Activated T-cell treated with anti-CD3 and anti-CD28 coated beads, Interleukin-2, amount 50 U/mL, for 4 hours (primary cell): ENCODE data around the gene PSMA1. TPM values are rescaled to one million over a fixed set of nuclear protein-coding genes. Genes with fewer than 3 reads are reported as not detected.
A peak's percentile ranks its signal among the peaks of the same experiment; 100 is the strongest.

Experiments used
- ATAC-seq, 2 donors: fragments of 200-7000 bp; cut with Tn5 transposase; one replicate each; pipeline ENCODE4 v1.10.0; 2021
- DNase-seq: peaks from one replicate; pipeline ENCODE4 v3.0.0-alpha.2; 2020
- H3K27me3 Mint-ChIP-seq: one replicate; pipeline ENCODE4 v1.8.0; 2021; ENCODE audit warnings: low read depth, mixed read lengths
- H3K36me3 Mint-ChIP-seq: one replicate; pipeline ENCODE4 v1.8.0; 2022; ENCODE audit warnings: mixed read lengths; ENCODE audit not compliant: insufficient read depth
- H3K4me1 Mint-ChIP-seq: one replicate; pipeline ENCODE4 v1.8.0; 2021; ENCODE audit warnings: low read depth, mixed read lengths
- H3K4me3 Mint-ChIP-seq: one replicate; pipeline ENCODE4 v1.8.0; 2021; ENCODE audit warnings: mild to moderate bottlenecking, moderate library complexity, mixed read lengths
- H3K9me3 Mint-ChIP-seq: one replicate; pipeline ENCODE4 v1.8.0; 2021; ENCODE audit warnings: mixed read lengths
- total RNA-seq, 3 donors: library from RNA; stranded (reverse); gene quantifications; one replicate each; pipeline ENCODE4 v1.2.1, GENCODE V29; 2021

Gene PSMA1
- total RNA-seq, 3 donors from 2014 or later: 371 to 419 (median 397) TPM

DNA sequence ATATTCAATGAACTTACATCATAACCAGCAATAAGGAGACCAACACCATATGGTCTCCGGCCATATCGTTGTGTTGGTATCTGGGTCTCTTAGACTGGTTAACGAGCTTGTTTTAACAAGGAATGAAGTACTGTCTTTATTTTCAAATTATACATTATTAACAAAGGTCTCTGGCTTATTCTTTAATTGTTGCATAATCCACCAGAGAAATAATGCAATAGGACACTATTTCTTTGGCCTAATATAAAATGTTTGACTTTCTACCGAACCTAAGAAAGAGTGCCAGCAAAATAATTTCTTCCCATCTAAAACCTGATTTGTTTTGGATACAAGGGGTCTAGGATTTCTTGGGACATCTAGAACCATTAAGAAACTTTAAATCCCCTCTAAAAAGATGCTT, 6.4 kb downstream of the PSMA1 start:
- H3K36me3 Mint-ChIP-seq: peaks cover 51% of the 10 kb centered on the region
- H3K27me3 Mint-ChIP-seq: no peaks in the 10 kb centered on the region
- peaks cover 18% of the 10 kb centered on the region for H3K4me1 Mint-ChIP-seq
- DNase-seq: no peak
- no peak for ATAC-seq
- no peaks in the 10 kb centered on the region for H3K9me3 Mint-ChIP-seq
- no peak overlapping the region for H3K4me3 Mint-ChIP-seq

DNA sequence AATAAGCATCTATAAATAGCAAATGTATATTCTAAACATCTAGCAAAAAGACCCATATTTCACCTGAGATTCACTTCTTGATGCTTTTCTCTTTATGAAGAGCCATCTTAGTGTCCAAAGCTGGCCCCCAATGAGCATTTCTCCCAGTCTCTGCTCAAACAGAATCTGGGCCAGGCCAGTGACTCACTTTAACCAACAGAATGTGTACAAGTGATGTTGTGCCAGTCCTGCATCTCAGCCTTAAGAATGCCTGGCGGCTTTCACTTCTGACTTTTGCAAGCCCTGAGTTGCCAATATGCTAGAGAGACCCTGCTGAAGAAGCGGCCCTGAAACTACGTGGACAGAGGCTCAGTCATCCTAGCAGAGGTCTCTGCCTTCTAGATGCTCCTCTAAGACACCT, 13.7 kb downstream of the PSMA1 start:
- Mint-ChIP-seq H3K4me1 (peaks cover 3% of the 10 kb centered on the region), H3K27me3 (no peaks in the 10 kb centered on the region), H3K36me3 (peaks cover 52% of the 10 kb centered on the region), H3K9me3 (no peaks in the 10 kb centered on the region), H3K4me3 (no peak overlapping the region)
- DNase-seq (no peak), ATAC-seq (no peak)

DNA sequence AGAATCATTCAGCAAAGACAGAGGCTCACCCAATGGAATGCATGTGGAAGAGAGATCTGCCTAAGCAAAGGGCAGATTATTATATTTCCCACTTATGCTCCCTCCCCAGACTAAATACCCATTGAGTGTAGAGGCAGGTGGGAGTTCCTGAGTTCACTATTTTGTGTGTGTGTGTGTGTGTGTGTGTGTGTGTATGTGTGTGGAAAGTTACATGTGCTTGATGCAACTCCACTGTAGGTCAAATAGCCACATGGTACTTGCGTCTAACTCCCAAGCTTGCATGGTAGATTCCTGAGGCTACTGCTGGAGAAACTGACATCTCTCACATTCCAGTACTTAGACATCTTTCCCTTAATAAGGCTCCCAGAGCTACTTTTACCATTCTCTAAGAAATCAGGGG, 17.2 kb downstream of the PSMA1 start:
- peaks cover 16% of the 10 kb centered on the region for H3K4me1 Mint-ChIP-seq
- no peaks in the 10 kb centered on the region for H3K9me3 Mint-ChIP-seq
- DNase-seq: no peak
- no peaks in the 10 kb centered on the region for H3K27me3 Mint-ChIP-seq
- no peak for ATAC-seq
- no peak overlapping the region for H3K4me3 Mint-ChIP-seq
- H3K36me3 Mint-ChIP-seq: peaks cover 31% of the 10 kb centered on the region

DNA sequence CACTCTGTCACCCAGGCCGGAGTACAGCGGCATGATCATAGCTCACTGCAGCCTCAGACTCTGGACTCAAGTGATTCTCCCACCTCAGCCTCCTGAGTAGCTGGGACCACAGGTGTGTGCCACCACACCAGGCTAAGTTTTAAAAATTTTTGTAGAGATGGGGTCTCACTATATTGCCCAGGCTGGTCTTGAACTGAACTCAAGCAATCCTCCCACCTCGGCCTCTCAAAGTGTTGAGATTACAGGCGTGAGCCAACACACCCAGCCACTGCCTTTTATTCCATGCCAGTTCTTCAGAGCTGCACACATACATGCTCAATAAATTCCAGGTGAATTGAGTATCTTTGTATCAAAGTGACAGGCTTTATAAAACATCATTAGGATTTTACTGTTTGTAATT, 18.1 kb downstream of the PSMA1 start:
- no peaks in the 10 kb centered on the region for H3K27me3 Mint-ChIP-seq
- H3K9me3 Mint-ChIP-seq: peaks cover 4% of the 10 kb centered on the region
- no peak for DNase-seq
- H3K4me3 Mint-ChIP-seq: no peak overlapping the region
- H3K36me3 Mint-ChIP-seq: peaks cover 35% of the 10 kb centered on the region
- ATAC-seq: no peak
- H3K4me1 Mint-ChIP-seq: peaks cover 25% of the 10 kb centered on the region

DNA sequence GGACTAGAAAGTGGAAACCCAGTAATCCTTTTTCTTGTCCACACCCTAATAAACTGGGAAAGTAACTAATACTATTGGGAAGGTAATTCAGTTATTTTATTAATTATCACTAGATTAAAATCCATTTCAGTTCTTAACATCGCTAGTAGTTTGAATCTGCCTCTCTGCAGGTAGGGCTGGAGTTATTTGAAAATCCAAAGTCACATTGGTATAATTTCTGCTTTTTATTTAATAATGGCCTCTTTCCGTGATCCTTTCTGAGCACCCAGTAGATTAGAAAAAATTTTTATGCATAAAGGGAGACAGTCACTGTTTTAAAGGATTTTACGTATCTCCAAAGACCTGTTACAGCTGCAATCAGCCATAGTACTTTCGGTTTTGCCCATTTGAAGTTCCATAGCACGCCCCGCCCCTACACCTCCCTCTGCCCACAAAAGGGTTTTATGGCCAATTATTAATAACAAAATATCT, 20.0 kb downstream of the PSMA1 start:
- ATAC-seq (peak in 1 of 2 donors; percentile 12), DNase-seq (peak; percentile 38)
- Mint-ChIP-seq H3K4me3 (peak overlapping the region; percentile 97), H3K36me3 (peaks cover 32% of the 10 kb centered on the region), H3K27me3 (no peaks in the 10 kb centered on the region), H3K9me3 (peaks cover 4% of the 10 kb centered on the region), H3K4me1 (peaks cover 38% of the 10 kb centered on the region)

DNA sequence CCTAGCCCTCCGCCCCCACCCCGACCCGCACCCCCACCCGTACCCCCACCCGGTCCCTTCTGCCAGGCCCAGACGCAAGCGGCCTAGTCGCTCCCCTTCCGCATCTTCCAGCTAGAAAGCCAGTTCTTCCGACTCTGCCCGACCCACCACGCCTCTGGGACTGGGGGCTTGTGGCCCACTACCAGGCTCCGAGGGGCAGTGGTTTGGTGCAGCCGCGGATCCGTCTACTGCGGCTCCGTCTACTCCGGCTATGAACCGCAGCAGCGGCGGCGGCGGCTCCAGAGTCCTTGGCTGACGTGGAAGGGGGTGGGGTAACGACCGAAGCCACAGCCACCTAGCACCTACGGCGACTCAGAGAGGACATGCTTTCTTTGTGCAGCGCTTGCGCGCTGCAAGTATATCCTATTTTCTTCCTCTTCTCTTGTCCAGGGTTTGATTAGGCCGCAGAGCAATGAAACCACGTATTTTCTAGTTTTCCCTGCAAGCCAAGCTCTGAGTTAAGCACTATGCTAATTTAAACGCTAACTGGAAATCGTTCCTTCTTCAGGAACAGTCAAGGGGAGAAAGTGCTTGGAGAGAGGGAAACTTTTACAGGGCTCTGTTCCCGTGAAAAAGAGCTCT, 20.5 kb downstream of the PSMA1 start, which contains the start of gene COPB1:
COPB1 (minus strand) TSS at position 252 of the 621 bp plus-strand sequence. CDS start 883 bp downstream, outside the sequence.
- Mint-ChIP-seq H3K27me3 (no peaks in the 10 kb centered on the region), H3K36me3 (peaks cover 33% of the 10 kb centered on the region), H3K4me1 (peaks cover 43% of the 10 kb centered on the region), H3K9me3 (peaks cover 4% of the 10 kb centered on the region), H3K4me3 (peak within 1 kb of the TSS; percentile 97)
- DNase-seq: peak; percentile 84
- peak; percentile 96 to 97 for ATAC-seq

DNA sequence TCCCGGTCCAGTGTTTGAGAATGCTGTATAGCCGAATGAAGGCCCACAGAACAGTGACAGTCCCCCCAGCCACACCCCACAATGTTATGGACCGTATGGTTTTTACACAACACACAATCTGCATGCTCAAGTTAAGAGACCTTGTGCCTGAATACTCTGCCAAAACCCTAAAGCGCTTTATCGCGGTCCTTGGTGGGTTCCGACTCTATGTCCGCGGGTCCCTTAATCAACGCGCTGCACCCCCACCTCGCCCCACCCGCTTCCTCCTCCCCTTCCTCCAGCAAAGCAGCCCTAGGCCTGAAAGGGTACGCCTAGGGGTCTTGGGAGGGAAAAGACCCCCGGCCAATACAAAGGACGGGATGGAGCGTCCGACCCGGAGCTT, 21.0 kb downstream of the PSMA1 start:
- Mint-ChIP-seq H3K27me3 (no peaks in the 10 kb centered on the region), H3K36me3 (peaks cover 33% of the 10 kb centered on the region), H3K4me1 (peaks cover 44% of the 10 kb centered on the region), H3K4me3 (peak overlapping the region; percentile 97), H3K9me3 (peaks cover 4% of the 10 kb centered on the region)
- ATAC-seq (peak; percentile 52 to 59), DNase-seq (peak; percentile 17)

DNA sequence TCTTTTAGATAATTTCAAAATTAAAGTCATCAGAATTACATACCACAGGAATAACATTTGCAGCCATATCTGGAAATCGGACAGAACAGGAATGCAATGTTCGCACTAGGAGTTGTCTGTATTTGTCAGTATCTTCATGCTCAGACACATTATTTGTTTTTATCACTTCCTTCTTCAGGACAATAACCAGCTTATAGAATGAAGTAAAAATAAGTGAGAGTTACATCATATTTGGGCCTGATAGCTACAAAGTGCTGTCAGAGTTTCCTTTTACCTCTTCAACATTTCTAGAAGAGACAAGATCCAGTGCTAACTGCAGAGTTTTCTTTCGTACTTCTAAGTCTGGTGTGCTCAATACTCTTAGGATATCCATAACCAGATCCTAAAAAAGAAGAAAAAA, 39.5 kb downstream of the PSMA1 start:
- H3K4me3 Mint-ChIP-seq: peak overlapping the region; percentile 29

DNA sequence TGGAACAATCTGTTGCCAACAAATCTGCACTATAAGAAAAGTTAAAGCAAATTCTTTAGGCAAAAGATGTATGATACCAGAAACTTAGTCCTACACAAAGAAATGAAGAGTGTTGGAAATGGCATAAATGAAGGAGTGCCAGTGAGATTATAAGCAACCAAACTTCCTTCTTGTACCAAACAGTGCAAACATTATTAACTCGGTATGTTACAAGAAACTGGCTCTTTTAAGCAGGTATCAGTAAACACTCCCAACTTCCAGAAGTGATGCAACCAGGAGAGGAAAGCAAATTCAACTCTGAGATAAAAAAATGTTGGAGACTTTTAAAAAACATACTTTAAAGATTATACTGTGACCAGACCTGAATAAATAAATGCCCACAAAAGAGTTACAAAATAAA, 49.1 kb downstream of the PSMA1 start:
- ATAC-seq: no peak
- no peaks in the 10 kb centered on the region for H3K27me3 Mint-ChIP-seq
- no peak overlapping the region for H3K4me3 Mint-ChIP-seq
- no peaks in the 10 kb centered on the region for H3K9me3 Mint-ChIP-seq
- H3K36me3 Mint-ChIP-seq: peaks cover 53% of the 10 kb centered on the region
- DNase-seq: no peak
- H3K4me1 Mint-ChIP-seq: peaks cover 42% of the 10 kb centered on the region

More for the DNA sequence above, 39.5 kb downstream of the PSMA1 start:
- no peaks in the 10 kb centered on the region for H3K27me3 Mint-ChIP-seq
- no peaks in the 10 kb centered on the region for H3K9me3 Mint-ChIP-seq
- H3K36me3 Mint-ChIP-seq: peaks cover 26% of the 10 kb centered on the region
- ATAC-seq: no peak
- no peak for DNase-seq
- H3K4me1 Mint-ChIP-seq: peaks cover 11% of the 10 kb centered on the region

DNA sequence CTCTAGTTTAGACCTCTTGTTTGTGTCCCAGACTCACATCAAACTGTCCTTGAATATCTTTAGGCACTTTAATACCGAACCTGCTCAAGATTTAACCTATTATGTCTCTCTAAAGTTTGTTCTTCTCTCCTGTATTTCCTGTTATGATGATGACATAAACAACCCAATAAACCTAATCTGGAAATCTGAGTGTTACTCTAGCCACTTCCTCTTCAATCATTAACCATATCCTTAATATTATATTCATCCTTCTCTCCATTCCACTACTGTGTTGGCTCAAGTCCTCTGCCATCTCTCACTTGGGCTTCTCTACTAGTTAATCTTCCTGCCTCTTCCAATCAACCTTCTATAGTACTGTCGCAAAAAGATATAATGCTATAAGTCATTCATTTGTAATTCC, 56.6 kb downstream of the PSMA1 start:
- ATAC-seq: no peak
- no peak for DNase-seq
- peaks cover 34% of the 10 kb centered on the region for H3K36me3 Mint-ChIP-seq
- no peaks in the 10 kb centered on the region for H3K27me3 Mint-ChIP-seq
- H3K9me3 Mint-ChIP-seq: no peaks in the 10 kb centered on the region
- H3K4me1 Mint-ChIP-seq: peaks cover 13% of the 10 kb centered on the region
- no peak overlapping the region for H3K4me3 Mint-ChIP-seq

DNA sequence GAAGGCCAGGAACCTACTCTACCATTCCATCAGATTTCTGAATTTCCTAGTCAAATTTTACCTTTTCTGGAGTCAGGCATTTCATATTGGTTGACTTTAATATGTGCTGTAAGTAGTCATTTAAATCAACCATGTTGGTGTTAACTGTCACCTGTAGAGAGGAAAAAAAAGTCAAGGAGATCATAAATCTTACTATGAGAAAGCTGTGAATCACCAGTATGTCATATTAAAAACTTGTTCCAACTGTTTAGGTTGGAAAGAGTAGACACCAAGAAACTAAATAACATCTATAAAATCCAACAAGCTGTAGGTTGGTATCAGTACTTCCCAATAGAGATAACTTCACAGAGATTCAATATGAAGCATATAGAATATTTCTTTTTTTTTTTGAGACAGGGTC, 60.0 kb downstream of the PSMA1 start:
- Mint-ChIP-seq H3K4me1 (no peaks in the 10 kb centered on the region), H3K9me3 (no peaks in the 10 kb centered on the region), H3K4me3 (no peak overlapping the region)

DNA sequence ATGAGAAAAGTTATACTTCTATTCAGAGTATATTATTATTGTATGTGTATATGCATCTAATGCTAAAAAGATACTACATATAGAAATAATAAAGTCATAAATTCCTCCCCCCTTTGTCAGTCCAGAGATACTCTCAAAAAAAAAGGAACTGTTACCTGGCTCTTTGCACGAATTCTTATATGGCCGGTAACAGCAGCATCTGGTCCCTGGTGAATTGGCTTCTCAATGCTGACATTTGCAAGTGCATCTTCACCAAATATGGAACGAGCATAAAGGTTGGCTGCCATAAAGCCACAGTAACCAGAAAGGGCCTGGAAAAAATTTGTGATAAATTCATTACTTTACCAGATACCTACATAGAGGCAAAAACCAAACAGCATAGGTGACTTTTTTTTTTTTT, 61.8 kb downstream of the PSMA1 start:
- H3K36me3 Mint-ChIP-seq: peaks cover 27% of the 10 kb centered on the region
- no peak for ATAC-seq
- DNase-seq: no peak
- no peaks in the 10 kb centered on the region for H3K27me3 Mint-ChIP-seq
- H3K4me1 Mint-ChIP-seq: no peaks in the 10 kb centered on the region
- H3K9me3 Mint-ChIP-seq: no peaks in the 10 kb centered on the region
- H3K4me3 Mint-ChIP-seq: no peak overlapping the region

More for the DNA sequence above, 60.0 kb downstream of the PSMA1 start:
- peaks cover 28% of the 10 kb centered on the region for H3K36me3 Mint-ChIP-seq
- ATAC-seq: no peak
- no peaks in the 10 kb centered on the region for H3K27me3 Mint-ChIP-seq
- DNase-seq: no peak

DNA sequence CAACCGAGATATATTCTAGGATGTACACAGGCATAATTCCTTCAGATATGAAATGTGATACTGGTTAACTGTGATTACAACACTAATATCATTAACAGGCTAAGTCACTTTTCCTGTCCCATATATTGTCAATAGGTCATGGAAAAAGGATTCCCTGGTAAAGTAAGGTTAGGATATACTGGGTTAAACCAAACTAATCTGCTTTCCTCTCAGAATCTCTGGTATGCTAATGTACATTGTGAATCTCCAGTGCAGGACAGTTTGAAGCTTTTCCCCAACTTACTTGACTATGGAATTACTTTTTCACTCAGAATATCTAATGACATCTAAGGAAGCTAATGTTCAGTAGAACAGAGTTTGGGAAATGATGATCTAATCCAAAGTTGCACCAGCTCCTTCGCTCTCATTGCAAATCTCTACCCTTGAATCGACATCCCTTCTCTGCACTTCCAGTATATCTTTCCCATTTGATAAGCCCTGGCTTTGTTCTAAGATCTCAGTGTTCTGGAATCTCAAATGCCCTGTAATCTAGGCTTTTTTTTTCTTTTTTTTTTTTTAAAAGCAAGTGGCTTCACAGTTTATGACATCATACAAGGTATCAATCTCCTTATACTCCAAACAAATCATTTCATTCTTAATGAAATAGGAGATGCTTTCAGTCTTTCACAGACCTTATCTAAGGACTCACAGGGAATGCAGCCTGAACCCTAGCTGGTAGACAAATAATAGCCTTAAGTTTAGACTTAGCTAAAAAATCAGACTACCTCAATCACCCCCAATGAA, 64.3 kb downstream of the PSMA1 start:
- ATAC-seq: no peak
- no peak for DNase-seq
- Mint-ChIP-seq H3K9me3 (no peaks in the 10 kb centered on the region), H3K36me3 (peaks cover 22% of the 10 kb centered on the region), H3K4me3 (no peak overlapping the region), H3K27me3 (no peaks in the 10 kb centered on the region), H3K4me1 (no peaks in the 10 kb centered on the region)
